Stomach (tissue), 4 donors: Measurements from ENCODE around the gene KCTD10.

Experiments
- CTCF ChIP-seq, 7 experiments: fragments of 450-650 bp in 4 of 7; fragments of 200-600 bp in 3 of 7; sonication (generic) in 3 of 7; IDR thresholded peaks; one replicate each; pipeline ENCODE4 v1.5.1; 2016 to 2019; ENCODE audit warnings: antibody characterized with exemption in 7 of 7, control low read depth in 2 of 7, mild to moderate bottlenecking in 1 of 7
- EP300 ChIP-seq: sonication (generic); formaldehyde crosslinking; IDR thresholded peaks from one replicate; pipeline ENCODE4 v1.6.1; 2017; ENCODE audit warnings: antibody characterized with exemption
- POLR2A ChIP-seq, 4 donors: fragments of 450-650 bp; IDR thresholded peaks; one replicate each; pipeline ENCODE4 v1.6.1; 2016; ENCODE audit warnings: antibody characterized with exemption in 4 of 4, control low read depth in 2 of 4, mild to moderate bottlenecking in 1 of 4, moderate library complexity in 1 of 4

DNA sequence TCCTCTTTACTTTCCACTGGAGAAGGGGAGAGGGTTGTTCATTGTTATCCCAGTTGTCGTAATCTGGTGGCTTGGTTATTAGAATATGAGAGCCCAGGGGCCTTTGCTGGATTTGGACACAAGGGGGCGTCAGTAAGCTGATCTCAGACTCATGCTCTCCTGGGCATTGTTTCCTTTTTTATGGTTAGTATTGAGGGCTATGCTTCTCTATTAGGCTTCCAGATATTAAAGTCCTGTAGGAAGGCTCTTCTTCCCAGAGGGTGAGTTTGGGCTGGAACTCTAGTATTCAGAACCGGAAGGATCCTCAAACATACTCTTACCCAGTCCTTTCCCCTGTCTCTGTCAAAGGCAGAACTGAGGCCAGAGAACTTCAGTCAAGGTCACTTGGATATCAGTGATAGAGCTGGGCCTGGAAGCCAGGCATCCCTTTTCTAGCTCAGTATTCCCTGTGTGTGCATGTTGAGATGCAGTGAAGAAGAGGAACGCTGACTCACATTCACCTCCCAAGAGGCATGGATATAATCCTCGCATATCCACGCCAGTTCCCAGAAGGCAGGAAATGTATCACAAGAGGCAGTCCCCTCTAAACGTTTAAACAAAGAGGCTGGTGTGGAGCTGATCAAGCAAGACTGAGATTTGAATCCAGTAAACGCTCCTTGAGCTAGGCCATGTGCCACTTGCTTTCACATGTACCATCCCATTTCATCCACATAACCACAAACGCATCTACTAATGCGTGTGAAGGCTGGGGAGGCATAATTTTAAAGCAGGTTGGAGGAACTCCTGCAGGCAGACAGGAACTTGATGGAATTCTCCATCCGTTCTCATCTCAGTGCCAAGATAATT, 41.9 kb upstream of the KCTD10 start:
- TF ChIP-seq CTCF (IDR thresholded peaks at IDR 0.05), result peak in 5 of 7 experiments; percentile 42 to 78 (median 72)
- no peak for TF ChIP-seq POLR2A (IDR thresholded peaks at IDR 0.05)
- TF ChIP-seq EP300, result no peak
